H1 (cell line): Measurements from ENCODE around the gene NXF2. TPM values are rescaled to one million over a fixed set of nuclear protein-coding genes. Genes with fewer than 3 reads are reported as not detected.

Experiments
- CTCF ChIA-PET: fragments of 300-600 bp; sonication (Branson Sonifier 250); formaldehyde crosslinking; loops from one replicate; lab custom pipeline; 2021; ENCODE audit not compliant: partially characterized antibody; lab: Charles Lee
- POLR2A ChIA-PET: fragments of 300-600 bp; sonication (Branson Sonifier 250); formaldehyde crosslinking; loops from one replicate; lab custom pipeline; 2021; ENCODE audit warnings: inconsistent platforms; ENCODE audit not compliant: partially characterized antibody; lab: Charles Lee
- DNase-seq, 2 experiments: peaks; one replicate each; pipeline versions ENCODE4 v3.0.0 to v3.0.0-alpha.2; 2010 to 2022; ENCODE audit warnings: low spot score in 2 of 2, low read depth in 1 of 2, mixed read lengths in 1 of 2
- FAIRE-seq: peaks from 2 replicates; lab custom pipeline; 2011; peaks lifted over from hg19 to GRCh38; lab: Jason Lieb, UNC
- H2AFZ ChIP-seq: 2 replicates; pipeline ENCODE4 v1.8.1; 2012; ENCODE audit warnings: low read length, inconsistent platforms
- H2AK5ac ChIP-seq: 2 replicates; pipeline ENCODE4 v1.6.1; 2013; ENCODE audit warnings: low read depth, low read length
- H2BK120ac ChIP-seq: replicated peaks from 2 replicates; pipeline ENCODE3; 2013; ENCODE audit warnings: low read depth, low read length, inconsistent platforms
- H2BK12ac ChIP-seq: 2 replicates; pipeline ENCODE4 v1.6.1; 2013; ENCODE audit warnings: low read depth, low read length
- H2BK15ac ChIP-seq: 2 replicates; pipeline ENCODE4 v1.6.1; 2013; ENCODE audit warnings: low read length
- H2BK20ac ChIP-seq: 2 replicates; pipeline ENCODE4 v1.6.1; 2013; ENCODE audit warnings: low read length
- H2BK5ac ChIP-seq: 2 replicates; pipeline ENCODE4 v1.6.1; 2013; ENCODE audit warnings: low read depth, low read length
- H3K14ac ChIP-seq: 2 replicates; pipeline ENCODE4 v1.6.1; 2013; ENCODE audit warnings: inconsistent platforms; ENCODE audit not compliant: insufficient read length
- H3K18ac ChIP-seq: 2 replicates; pipeline ENCODE4 v1.6.1; 2013; ENCODE audit warnings: low read length; ENCODE audit errors: extremely low read depth
- H3K23ac ChIP-seq: 2 replicates; pipeline ENCODE4 v1.6.1; 2013; ENCODE audit warnings: inconsistent platforms; ENCODE audit not compliant: insufficient read length
- H3K23me2 ChIP-seq: 2 replicates; pipeline ENCODE4 v1.6.1; 2013; ENCODE audit warnings: low read depth, low read length
- H3K27ac ChIP-seq: 2 replicates; pipeline ENCODE4 v1.6.1; 2011; ENCODE audit warnings: low read depth, low read length, inconsistent platforms
- H3K27me3 ChIP-seq, 4 experiments: replicated peaks in 1 of 4; 1 replicate in 1 of 4; 2 replicates in 3 of 4; pipeline versions ENCODE4 v1.6.1 to v1.8.1; 2011 to 2013; ENCODE audit warnings: low read length in 3 of 4, mild to moderate bottlenecking in 3 of 4, inconsistent platforms in 2 of 4, mixed read lengths in 2 of 4, moderate library complexity in 1 of 4; ENCODE audit not compliant: control insufficient read depth in 3 of 4, insufficient read depth in 3 of 4; ENCODE audit errors: extremely low read depth in 1 of 4
- H3K36me3 ChIP-seq, 4 experiments: 2 replicates each; pipeline versions ENCODE4 v1.6.1 to v1.8.1; 2011 to 2013; ENCODE audit warnings: mild to moderate bottlenecking in 4 of 4, low read length in 3 of 4, moderate library complexity in 2 of 4, control low read depth in 1 of 4, inconsistent platforms in 1 of 4; ENCODE audit not compliant: insufficient read depth in 4 of 4, control insufficient read depth in 2 of 4
- H3K4ac ChIP-seq: replicated peaks from 2 replicates; pipeline ENCODE3; 2013; ENCODE audit warnings: low read length, low read depth, mixed read lengths, inconsistent platforms; ENCODE audit not compliant: insufficient read length
- H3K4me1 ChIP-seq, 4 experiments: replicated peaks in 1 of 4; 1 replicate in 1 of 4; 2 replicates in 3 of 4; pipeline versions ENCODE4 v1.6.1 to v1.8.1; 2011 to 2013; ENCODE audit warnings: low read length in 3 of 4, inconsistent platforms in 2 of 4, mixed read lengths in 1 of 4; ENCODE audit not compliant: insufficient read depth in 4 of 4, control insufficient read depth in 3 of 4
- H3K4me2 ChIP-seq, 2 experiments: 2 replicates each; pipeline versions ENCODE4 v1.6.1 to v1.8.1; 2011 to 2013; ENCODE audit warnings: low read depth in 2 of 2, low read length in 2 of 2, control low read depth in 1 of 2, inconsistent platforms in 1 of 2, mild to moderate bottlenecking in 1 of 2; ENCODE audit not compliant: insufficient read depth in 1 of 2
- H3K4me3 ChIP-seq, 4 experiments: fragments of 200-600, 300-600 bp in 1 of 4; sonication (generic), shearing (Covaris generic), sonication (Bioruptor Twin) in 1 of 4; 2 replicates each; pipeline versions ENCODE4 v1.5.1 to v1.8.1; 2011 to 2016; ENCODE audit warnings: low read length in 4 of 4, low read depth in 3 of 4, control low read depth in 2 of 4, inconsistent platforms in 2 of 4, mild to moderate bottlenecking in 2 of 4, mixed read lengths in 1 of 4, moderate library complexity in 1 of 4; ENCODE audit not compliant: insufficient read depth in 2 of 4; ENCODE audit errors: extremely low read depth in 1 of 4
- H3K56ac ChIP-seq: replicated peaks from 2 replicates; pipeline ENCODE3; 2013; ENCODE audit warnings: low read depth, mild to moderate bottlenecking, mixed read lengths, low read length, inconsistent platforms; ENCODE audit not compliant: insufficient read length
- H3K79me1 ChIP-seq: 2 replicates; pipeline ENCODE4 v1.6.1; 2013; ENCODE audit warnings: low read depth, low read length, control low read depth
- H3K79me2 ChIP-seq, 2 experiments: 2 replicates each; pipeline versions ENCODE4 v1.6.1 to v1.8.1; 2012 to 2013; ENCODE audit warnings: low read length in 2 of 2, mild to moderate bottlenecking in 2 of 2, inconsistent platforms in 1 of 2; ENCODE audit not compliant: insufficient read depth in 2 of 2, control insufficient read depth in 1 of 2
- H3K9ac ChIP-seq, 4 experiments: replicated peaks in 1 of 4; 1 replicate in 1 of 4; 2 replicates in 3 of 4; pipeline versions ENCODE4 v1.6.1 to v1.8.1; 2011 to 2013; ENCODE audit warnings: low read depth in 3 of 4, low read length in 3 of 4, control low read depth in 2 of 4, mild to moderate bottlenecking in 2 of 4, moderate library complexity in 2 of 4, inconsistent platforms in 1 of 4; ENCODE audit errors: extremely low read depth in 1 of 4
- H3K9me3 ChIP-seq, 2 experiments: 2 replicates each; pipeline versions ENCODE4 v1.6.1 to v1.8.1; 2012 to 2013; ENCODE audit warnings: mild to moderate bottlenecking in 2 of 2, moderate library complexity in 2 of 2, control low read depth in 1 of 2, inconsistent platforms in 1 of 2, low read depth in 1 of 2, low read length in 1 of 2, mixed read lengths in 1 of 2; ENCODE audit not compliant: insufficient read depth in 2 of 2
- H4K20me1 ChIP-seq, 2 experiments: replicated peaks in 1 of 2; 2 replicates each; pipeline versions ENCODE3 to v1.8.1; 2011 to 2013; ENCODE audit warnings: inconsistent platforms in 2 of 2, low read length in 2 of 2, mild to moderate bottlenecking in 1 of 2; ENCODE audit not compliant: insufficient read depth in 2 of 2, control insufficient read depth in 1 of 2
- H4K5ac ChIP-seq: 2 replicates; pipeline ENCODE4 v1.6.1; 2013; ENCODE audit warnings: low read length, low read depth, mixed read lengths, inconsistent platforms; ENCODE audit not compliant: insufficient read length
- H4K8ac ChIP-seq: 2 replicates; pipeline ENCODE4 v1.8.0; 2013; ENCODE audit warnings: mild to moderate bottlenecking, moderate library complexity, low read length, inconsistent platforms; ENCODE audit not compliant: insufficient read depth; ENCODE audit errors: extremely low read depth
- H4K91ac ChIP-seq: replicated peaks from 2 replicates; pipeline ENCODE3; 2013; ENCODE audit warnings: low read length, mixed read lengths, inconsistent platforms; ENCODE audit not compliant: insufficient read length
- ASH2L ChIP-seq: fragments of 200-600, 300-600 bp; sonication (generic); IDR thresholded peaks from one replicate; pipeline ENCODE4 v1.7.1; 2017; ENCODE audit warnings: low read length
- BCL11A ChIP-seq, 2 experiments: IDR thresholded peaks; one replicate each; pipeline ENCODE4 v1.6.1; 2011; ENCODE audit warnings: low read depth in 2 of 2, low read length in 2 of 2, mild to moderate bottlenecking in 2 of 2
- CBX8 ChIP-seq: fragments of 300-800, 300-1000 bp; sonication (generic); IDR thresholded peaks from 2 replicates; pipeline ENCODE4 v1.7.1; 2016; ENCODE audit warnings: low read depth, low read length, borderline replicate concordance
- CEBPB ChIP-seq: IDR thresholded peaks from 2 replicates; pipeline ENCODE4 v1.6.1; 2012; ENCODE audit warnings: low read depth, low read length
- EP300 ChIP-seq, 2 experiments: IDR thresholded peaks; 1 replicate in 1 of 2; 2 replicates in 1 of 2; pipeline ENCODE4 v1.6.1; 2011 to 2012; ENCODE audit warnings: low read depth in 2 of 2, low read length in 2 of 2, mild to moderate bottlenecking in 2 of 2, borderline replicate concordance in 1 of 2, inconsistent platforms in 1 of 2, moderate library complexity in 1 of 2
- EZH2 ChIP-seq: fragments of 200-600 bp; sonication (generic); IDR thresholded peaks from 2 replicates; pipeline ENCODE4 v1.7.1; 2012; ENCODE audit warnings: low read depth, mild to moderate bottlenecking, moderate library complexity, low read length, inconsistent platforms; ENCODE audit not compliant: severe bottlenecking
- GTF2F1 ChIP-seq: IDR thresholded peaks from 2 replicates; pipeline ENCODE4 v1.6.1; 2012; ENCODE audit warnings: low read depth, low read length, improper control_type of control experiment, borderline replicate concordance
- JUND ChIP-seq: IDR thresholded peaks from 2 replicates; pipeline ENCODE4 v1.6.1; 2011; ENCODE audit warnings: mild to moderate bottlenecking, improper control_type of control experiment, low read length
- NRF1 ChIP-seq: IDR thresholded peaks from 2 replicates; pipeline ENCODE4 v1.6.1; 2011; ENCODE audit warnings: mild to moderate bottlenecking, low read depth, low read length, improper control_type of control experiment
- POLR2A ChIP-seq, 2 experiments: IDR thresholded peaks; 1 replicate in 1 of 2; 2 replicates in 1 of 2; pipeline ENCODE4 v1.6.1; 2011; ENCODE audit warnings: low read depth in 2 of 2, low read length in 2 of 2, mild to moderate bottlenecking in 2 of 2; ENCODE audit errors: control extremely low read depth in 1 of 2
- POU5F1 ChIP-seq: IDR thresholded peaks from 2 replicates; pipeline ENCODE4 v1.6.1; 2011; ENCODE audit warnings: low read depth, mild to moderate bottlenecking, low read length, moderate library complexity
- SIRT6 ChIP-seq: IDR thresholded peaks from one replicate; pipeline ENCODE4 v1.7.1; 2012; ENCODE audit warnings: low read length, inconsistent platforms
- SIX5 ChIP-seq: IDR thresholded peaks from 2 replicates; pipeline ENCODE4 v1.6.1; 2011; ENCODE audit warnings: mild to moderate bottlenecking, low read depth, low read length
- SP1 ChIP-seq: IDR thresholded peaks from 2 replicates; pipeline ENCODE4 v1.6.1; 2011; ENCODE audit warnings: low read depth, low read length
- WGBS, 2 experiments: shearing (Covaris generic) in 1 of 2; methylation state at CpG; one replicate each; pipeline versions ENCODE4 v1.1.6 to v1.1.7; 2013 to 2015; ENCODE audit warnings: low lambda C conversion rate in 2 of 2, mixed read lengths in 2 of 2, inconsistent platforms in 1 of 2, low coverage in 1 of 2, missing lambda C conversion rate in 1 of 2; ENCODE audit not compliant: insufficient replicate concordance in 2 of 2, insufficient coverage in 1 of 2, insufficient read length in 1 of 2; ENCODE audit errors: extremely low coverage in 1 of 2, missing lambda C conversion rate in 1 of 2; 5-methylcytosine and 5-hydroxymethylcytosine counted together
- polyA plus RNA-seq, 7 experiments: library from polyadenylated mRNA; depleted of rRNA in 3 of 7; stranded (reverse) in 5 of 7; unstranded in 2 of 7; fragments of >200 nt in 5 of 7; fragments of 200-250 nt in 2 of 7; gene quantifications; 1 replicate in 5 of 7; 2 replicates in 1 of 7; 4 replicates in 1 of 7; pipeline versions ENCODE4 v1.2.1 to v1.2.3, GENCODE V29; 2011 to 2013; ENCODE audit warnings: missing spikeins in 2 of 7, mixed read lengths in 2 of 7
- total RNA-seq: library from RNA; stranded (reverse); fragmentation: NEBNext Ultra II Directional; extraction: Animal tissue kit (Norgen Biotek cat#: 25700); gene quantifications from 2 replicates; pipeline ENCODE4 v1.2.1, GENCODE V29; 2021
- TF ChIP-seq, protein P1 (sequence below): IDR thresholded peaks from 2 replicates; pipeline ENCODE4 v1.6.1; 2012; ENCODE audit warnings: inconsistent platforms

NXF2 gene
- total and polyA plus RNA-seq, 2 of the 8 experiments (the other 6 are each of a cell fraction or from before 2014, with no cell fraction given): not detected

GRCh38 chrX:102338162-102338561 lies 91.2 kb downstream of the NXF2 start:
- Histone ChIP-seq H4K20me1 (no peaks in the 10 kb centered on the region), H2BK20ac (no peak overlapping the region), H3K14ac (no peak overlapping the region), H3K27ac (no peak overlapping the region), H4K5ac (no peak overlapping the region), H3K79me1 (no peaks in the 10 kb centered on the region), H3K4ac (no peak overlapping the region), H2BK120ac (no peak overlapping the region), H3K27me3 (no peaks in the 10 kb centered on the region), H2AK5ac (no peak overlapping the region), H4K8ac (no peak overlapping the region), H2BK15ac (no peak overlapping the region), H3K56ac (no peak overlapping the region), H3K9me3 (peaks cover 0 to 25% of the 10 kb centered on the region in 2 experiments; a peak in 2 of 4 replicates), H3K9ac (no peak overlapping the region), H3K4me1 (no peaks in the 10 kb centered on the region), H3K4me3 (no peak overlapping the region), H3K36me3 (no peaks in the 10 kb centered on the region), H2AFZ (no peak overlapping the region), H2BK5ac (no peak overlapping the region), H2BK12ac (no peak overlapping the region), H3K79me2 (no peaks in the 10 kb centered on the region), H3K23me2 (no peaks in the 10 kb centered on the region), H3K4me2 (no peak overlapping the region), H3K23ac (no peak overlapping the region), H3K18ac (no peak overlapping the region), H4K91ac (no peak overlapping the region)
- ChIA-PET POLR2A (no interaction called here), CTCF (no interaction called here)
- WGBS, 2 experiments: 68% methylated on average over 4 of the region's 4 CpGs; no CpG with 5 or more reads in 1 of the 2 experiments
- FAIRE-seq (no peak), DNase-seq (no peak)
- TF ChIP-seq BCL11A (IDR thresholded peaks at IDR 0.05; ENCODE audit: low read depth in 2 of 2, low read length in 2 of 2) (no peak), JUND (no peak), ASH2L (no peak), SIRT6 (no peak), EP300 (IDR thresholded peaks at IDR 0.05; ENCODE audit: borderline replicate concordance in 1 of 2, low read depth in 2 of 2, low read length in 2 of 2) (no peak), NRF1 (no peak), EZH2 (no peak), GTF2F1 (no peak), SIX5 (no peak), CBX8 (no peak), CEBPB (no peak), SP1 (no peak), POU5F1 (no peak), POLR2A (IDR thresholded peaks at IDR 0.05; ENCODE audit: control extremely low read depth in 1 of 2, low read depth in 2 of 2, low read length in 2 of 2) (no peak)
- TF ChIP-seq, protein P1, sequence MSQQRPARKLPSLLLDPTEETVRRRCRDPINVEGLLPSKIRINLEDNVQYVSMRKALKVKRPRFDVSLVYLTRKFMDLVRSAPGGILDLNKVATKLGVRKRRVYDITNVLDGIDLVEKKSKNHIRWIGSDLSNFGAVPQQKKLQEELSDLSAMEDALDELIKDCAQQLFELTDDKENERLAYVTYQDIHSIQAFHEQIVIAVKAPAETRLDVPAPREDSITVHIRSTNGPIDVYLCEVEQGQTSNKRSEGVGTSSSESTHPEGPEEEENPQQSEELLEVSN: no peak
